Activated naive CD4-positive, alpha-beta T cell treated with anti-CD3 and anti-CD28 coated beads for 36 hours (primary cell): ENCODE results near the gene KIF25. TPM values are rescaled to one million over a fixed set of nuclear protein-coding genes. Genes with fewer than 3 reads are reported as not detected.

Source experiments
- CTCF ChIA-PET: fragments of 350-600 bp; sonication (Branson Sonifier 250); formaldehyde crosslinking; loops from one replicate; lab custom pipeline; 2021; ENCODE audit warnings: antibody characterized with exemption; lab: Charles Lee
- DNase-seq: peaks from one replicate; pipeline ENCODE4 v3.0.0-alpha.2; 2020
- H3K27ac Mint-ChIP-seq: one replicate; pipeline ENCODE4 v1.8.0; 2021; ENCODE audit warnings: mild to moderate bottlenecking, mixed read lengths
- H3K27me3 Mint-ChIP-seq: one replicate; pipeline ENCODE4 v1.8.0; 2021; ENCODE audit warnings: low read depth, mixed read lengths
- H3K36me3 Mint-ChIP-seq: one replicate; pipeline ENCODE4 v1.8.0; 2021; ENCODE audit warnings: low read depth, mixed read lengths
- H3K4me1 Mint-ChIP-seq: one replicate; pipeline ENCODE4 v1.8.0; 2021; ENCODE audit warnings: low read depth, mixed read lengths
- H3K4me3 Mint-ChIP-seq: one replicate; pipeline ENCODE4 v1.8.0; 2021; ENCODE audit warnings: mild to moderate bottlenecking, moderate library complexity, mixed read lengths
- H3K9me3 Mint-ChIP-seq: one replicate; pipeline ENCODE4 v1.8.0; 2021; ENCODE audit warnings: mixed read lengths
- intact Hi-C: fragments of 100-400 bp; cut with micrococcal nuclease; formaldehyde crosslinking; loops from one replicate; pipeline ENCODE4 v1.15.1; 2023
- total RNA-seq, 2 experiments: library from RNA; stranded (reverse); gene quantifications; one replicate each; pipeline ENCODE4 v1.2.3, GENCODE V29; 2021

Gene KIF25
- total RNA-seq, 2 experiments from 2014 or later, result not detected

DNA sequence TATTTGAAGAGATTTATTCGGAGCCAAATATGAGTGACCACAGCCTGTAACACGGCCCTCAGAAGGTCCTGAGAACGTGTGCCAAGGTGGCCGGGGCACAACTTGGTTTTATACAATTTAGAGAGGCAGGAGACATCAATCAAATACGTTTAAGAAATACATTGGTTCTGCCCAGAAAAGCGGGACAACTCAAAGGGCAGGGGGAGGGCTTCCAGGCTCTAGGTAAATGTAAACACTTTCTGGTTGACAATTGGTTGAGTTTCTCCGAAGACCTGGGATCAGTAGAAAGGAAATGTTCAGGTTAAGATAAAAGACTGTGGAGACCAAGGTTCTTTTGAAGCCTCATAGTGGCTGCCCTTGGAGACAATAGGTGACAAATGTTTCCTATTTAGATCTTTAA is 18.9 kb upstream of the KIF25 start:
- intact Hi-C loops, result no loop called here
- DNase-seq, result no peak
- H3K27ac Mint-ChIP-seq, result no peak overlapping the region
- H3K9me3 Mint-ChIP-seq, result no peaks in the 10 kb centered on the region
- CTCF ChIA-PET, result no interaction called here
- no peaks in the 10 kb centered on the region for H3K4me1 Mint-ChIP-seq
- no peak overlapping the region for H3K4me3 Mint-ChIP-seq
- peaks cover 6% of the 10 kb centered on the region for H3K27me3 Mint-ChIP-seq
- H3K36me3 Mint-ChIP-seq, result no peaks in the 10 kb centered on the region

DNA sequence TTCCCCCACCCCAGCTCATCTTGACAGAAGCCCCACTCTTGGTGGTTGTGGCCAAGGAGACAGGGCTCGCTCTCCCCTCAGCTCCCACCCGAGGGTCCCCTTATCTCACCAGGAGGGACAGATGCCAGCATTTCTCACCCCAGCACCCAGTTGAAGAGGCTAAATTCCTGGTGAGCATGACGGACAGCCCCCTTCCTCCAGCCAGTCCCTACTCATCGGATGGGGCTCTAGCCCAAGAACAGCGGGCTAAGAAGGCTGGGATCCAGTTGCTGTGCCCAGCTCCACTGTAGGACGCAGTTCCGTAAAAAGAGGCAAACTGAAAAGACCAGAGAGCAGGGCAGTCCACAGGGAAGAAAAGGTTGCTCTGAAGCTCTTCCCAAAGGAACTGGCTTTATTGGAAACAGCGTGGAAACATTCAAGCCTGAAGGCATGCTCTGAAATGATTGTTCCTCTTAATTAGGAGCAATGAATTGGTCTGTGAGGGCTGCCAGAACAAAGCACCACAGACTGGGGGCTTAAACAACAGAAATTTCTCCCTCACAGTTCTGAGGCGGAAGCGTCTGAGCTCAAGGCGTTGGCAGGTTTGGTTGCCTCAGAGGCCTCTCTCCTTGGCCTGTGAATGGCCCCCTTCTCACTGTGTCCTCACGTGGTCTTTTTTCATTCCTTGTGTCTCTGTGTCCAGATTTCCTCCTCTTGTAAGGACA is 17.9 kb upstream of the KIF25 start:
- Mint-ChIP-seq H3K4me3 (no peak overlapping the region), H3K36me3 (no peaks in the 10 kb centered on the region), H3K27ac (no peak overlapping the region), H3K27me3 (peaks cover 6% of the 10 kb centered on the region), H3K4me1 (no peaks in the 10 kb centered on the region), H3K9me3 (no peaks in the 10 kb centered on the region)
- CTCF ChIA-PET, result no interaction called here
- intact Hi-C loops, result no loop called here
- no peak for DNase-seq

DNA sequence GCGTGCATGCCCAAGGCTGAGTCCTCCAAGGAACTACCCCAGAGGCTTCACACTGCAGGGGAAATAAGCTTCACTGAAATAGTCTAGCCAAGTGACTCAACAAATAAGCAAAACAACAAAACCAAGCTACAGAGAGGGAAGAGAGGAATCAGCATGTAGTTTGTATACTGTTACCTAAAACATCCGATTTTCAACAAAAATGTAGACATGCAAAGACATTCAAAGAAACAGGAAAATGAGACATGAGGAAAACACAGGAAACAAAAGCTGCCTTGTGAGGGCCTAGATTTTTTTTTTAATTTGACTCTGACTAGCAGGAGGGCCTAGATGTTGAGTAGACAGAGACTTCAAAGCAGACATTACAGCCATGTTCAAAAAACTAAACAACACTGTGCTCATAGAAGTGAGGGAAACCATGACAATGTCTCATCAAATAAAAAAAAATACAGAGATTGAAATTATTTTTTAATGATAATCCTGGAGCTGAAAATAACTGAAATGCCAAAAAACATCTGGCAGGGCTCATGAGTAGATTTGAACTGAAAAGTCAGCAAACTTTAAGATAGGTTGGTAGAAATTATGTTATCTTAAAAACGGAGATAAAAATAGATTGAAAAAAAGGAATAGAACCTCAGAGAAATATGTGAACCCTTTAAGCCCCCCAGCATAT is 16.4 kb upstream of the KIF25 start:
- peaks cover 2% of the 10 kb centered on the region for H3K27me3 Mint-ChIP-seq
- H3K4me1 Mint-ChIP-seq, result no peaks in the 10 kb centered on the region
- H3K36me3 Mint-ChIP-seq, result no peaks in the 10 kb centered on the region
- no peak overlapping the region for H3K27ac Mint-ChIP-seq
- DNase-seq, result no peak
- intact Hi-C loops, result no loop called here
- no peak overlapping the region for H3K4me3 Mint-ChIP-seq
- CTCF ChIA-PET, result no interaction called here
- no peaks in the 10 kb centered on the region for H3K9me3 Mint-ChIP-seq

DNA sequence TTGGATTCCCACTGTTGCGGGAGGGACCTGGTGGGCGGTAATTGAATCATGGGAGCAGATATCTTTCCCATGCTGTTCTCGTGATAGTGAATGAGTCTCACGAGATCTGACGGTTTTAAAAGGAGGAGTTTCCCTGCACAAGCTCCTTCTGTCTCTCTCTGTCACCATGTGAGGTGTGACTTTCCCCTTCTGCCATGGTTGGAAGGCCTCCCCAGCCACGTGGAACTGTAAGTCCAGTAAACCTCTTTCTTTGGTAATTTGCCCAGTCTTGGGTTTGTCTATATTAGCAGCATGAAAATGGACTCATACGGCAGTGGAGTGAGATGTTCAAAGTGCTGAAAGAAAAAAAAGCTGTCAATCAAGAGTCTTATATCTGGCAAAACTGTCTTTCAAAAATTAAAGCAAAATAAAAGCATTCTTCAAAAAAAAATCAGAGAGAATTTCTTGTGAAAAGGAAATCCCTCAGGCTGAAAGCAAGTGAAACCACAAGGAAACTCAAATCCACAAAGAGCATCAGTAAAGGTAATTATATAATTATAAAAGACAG is 15.5 kb upstream of the KIF25 start:
- Mint-ChIP-seq H3K36me3 (no peaks in the 10 kb centered on the region), H3K4me1 (no peaks in the 10 kb centered on the region), H3K27me3 (peaks cover 2% of the 10 kb centered on the region), H3K9me3 (no peaks in the 10 kb centered on the region), H3K4me3 (no peak overlapping the region), H3K27ac (no peak overlapping the region)
- intact Hi-C loops, result no loop called here
- DNase-seq, result no peak
- CTCF ChIA-PET, result no interaction called here

DNA sequence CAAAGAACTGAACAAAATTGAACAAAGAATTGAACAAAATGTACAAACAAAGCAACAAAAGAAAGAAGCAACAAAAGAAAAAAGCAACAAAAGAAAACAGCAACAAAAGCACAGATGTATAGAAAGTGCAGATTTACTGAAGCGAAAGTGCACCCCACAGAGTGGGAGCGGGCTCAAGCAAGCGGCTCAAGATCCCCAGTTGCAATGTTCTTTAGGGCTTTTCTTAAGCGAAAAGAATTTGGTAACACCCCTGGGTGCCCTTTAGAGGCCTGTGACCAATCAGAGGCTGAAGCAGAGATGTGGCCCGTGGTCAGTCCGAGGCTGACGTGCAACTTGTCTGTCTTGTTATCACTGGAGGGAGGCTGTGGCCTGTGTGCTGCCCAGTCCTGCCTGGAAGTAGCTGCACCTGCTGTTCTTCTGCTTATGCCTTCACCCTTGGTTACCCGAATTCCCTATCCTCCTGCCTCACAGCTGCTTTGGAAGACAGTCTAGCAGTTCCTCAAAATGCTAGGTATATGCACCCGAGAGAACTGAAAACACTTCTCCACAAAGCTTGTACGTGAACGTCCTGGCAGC is 13.2 kb upstream of the KIF25 start:
- no peak for DNase-seq
- H3K36me3 Mint-ChIP-seq, result no peaks in the 10 kb centered on the region
- intact Hi-C loops, result no loop called here
- no peaks in the 10 kb centered on the region for H3K4me1 Mint-ChIP-seq
- no peak overlapping the region for H3K4me3 Mint-ChIP-seq
- H3K27ac Mint-ChIP-seq, result no peak overlapping the region
- CTCF ChIA-PET, result no interaction called here
- H3K9me3 Mint-ChIP-seq, result no peaks in the 10 kb centered on the region
- no peaks in the 10 kb centered on the region for H3K27me3 Mint-ChIP-seq

DNA sequence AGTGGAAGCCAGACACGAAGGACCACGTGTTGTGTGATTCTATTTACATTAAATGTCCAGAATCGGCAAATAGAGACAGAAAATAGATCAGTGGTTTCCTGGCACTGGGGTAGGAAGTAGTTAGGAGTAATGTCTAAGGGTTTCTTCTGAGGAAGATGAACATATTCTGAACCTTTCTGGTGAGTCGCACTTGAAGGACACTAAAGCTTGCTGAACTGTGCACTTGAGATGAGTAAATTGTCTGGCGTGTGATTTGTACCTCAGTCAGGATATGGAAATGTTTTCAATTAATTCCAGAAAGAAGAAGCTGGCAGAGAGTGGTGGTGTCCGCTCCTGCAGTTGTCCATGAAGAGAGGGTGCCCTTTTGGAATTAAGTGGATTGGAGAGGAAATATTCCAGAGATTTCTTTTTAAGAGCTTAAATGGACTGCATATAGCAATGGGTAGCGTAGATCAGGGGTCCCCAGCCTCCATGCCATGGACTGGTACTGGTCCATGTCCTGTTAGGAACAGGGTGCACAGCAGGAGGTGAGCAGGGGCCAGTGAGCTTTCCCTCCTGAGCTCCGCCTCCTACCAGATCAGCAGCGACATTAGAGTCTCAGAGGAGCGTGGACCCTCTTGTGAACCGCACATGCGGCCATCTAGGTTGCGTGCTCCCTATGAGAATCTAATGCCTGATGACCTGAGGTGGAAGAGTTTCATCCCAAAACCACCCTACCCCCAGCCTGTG is 12.4 kb upstream of the KIF25 start:
- intact Hi-C loops, result no loop called here
- Mint-ChIP-seq H3K9me3 (no peaks in the 10 kb centered on the region), H3K4me3 (no peak overlapping the region), H3K4me1 (no peaks in the 10 kb centered on the region), H3K27me3 (no peaks in the 10 kb centered on the region), H3K27ac (no peak overlapping the region), H3K36me3 (no peaks in the 10 kb centered on the region)
- no peak for DNase-seq
- CTCF ChIA-PET, result no interaction called here

DNA sequence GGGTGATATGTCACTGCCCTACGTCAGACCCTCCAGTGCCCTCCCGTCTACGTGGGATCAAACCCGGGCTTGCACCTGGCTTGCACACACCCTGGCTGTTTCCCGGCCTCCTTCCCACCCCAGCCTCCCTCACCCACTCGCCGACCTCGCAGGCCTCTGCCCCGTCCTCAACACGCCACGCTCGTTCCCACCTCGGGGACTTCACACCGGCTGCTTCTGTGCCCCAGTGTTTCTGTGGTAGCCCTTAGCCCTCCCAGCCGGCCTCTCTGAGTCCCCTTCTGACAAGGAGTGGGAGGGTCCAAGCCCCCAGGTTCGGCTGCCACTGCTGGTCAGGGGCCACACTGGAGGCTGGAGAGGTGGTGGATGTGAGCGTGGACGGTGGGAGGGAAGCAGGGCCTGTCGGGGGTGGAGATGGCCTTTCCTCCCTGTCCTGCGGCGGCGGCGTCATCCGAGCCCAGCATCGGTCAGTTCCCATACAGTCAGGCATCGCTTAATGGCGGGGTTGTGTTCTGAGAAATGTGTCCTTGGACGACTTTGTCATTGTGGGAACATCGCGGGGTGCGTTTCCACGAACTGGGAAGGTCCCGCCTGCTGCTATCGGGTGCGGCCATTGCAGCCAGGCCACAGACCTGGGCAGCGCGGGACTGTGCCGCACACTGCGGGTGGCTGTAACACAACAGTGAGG is 11.4 kb upstream of the KIF25 start:
- intact Hi-C loops, result no loop called here
- Mint-ChIP-seq H3K4me3 (no peak overlapping the region), H3K9me3 (no peaks in the 10 kb centered on the region), H3K4me1 (no peaks in the 10 kb centered on the region), H3K27ac (no peak overlapping the region), H3K36me3 (no peaks in the 10 kb centered on the region), H3K27me3 (no peaks in the 10 kb centered on the region)
- no peak for DNase-seq
- CTCF ChIA-PET, result no interaction called here

DNA sequence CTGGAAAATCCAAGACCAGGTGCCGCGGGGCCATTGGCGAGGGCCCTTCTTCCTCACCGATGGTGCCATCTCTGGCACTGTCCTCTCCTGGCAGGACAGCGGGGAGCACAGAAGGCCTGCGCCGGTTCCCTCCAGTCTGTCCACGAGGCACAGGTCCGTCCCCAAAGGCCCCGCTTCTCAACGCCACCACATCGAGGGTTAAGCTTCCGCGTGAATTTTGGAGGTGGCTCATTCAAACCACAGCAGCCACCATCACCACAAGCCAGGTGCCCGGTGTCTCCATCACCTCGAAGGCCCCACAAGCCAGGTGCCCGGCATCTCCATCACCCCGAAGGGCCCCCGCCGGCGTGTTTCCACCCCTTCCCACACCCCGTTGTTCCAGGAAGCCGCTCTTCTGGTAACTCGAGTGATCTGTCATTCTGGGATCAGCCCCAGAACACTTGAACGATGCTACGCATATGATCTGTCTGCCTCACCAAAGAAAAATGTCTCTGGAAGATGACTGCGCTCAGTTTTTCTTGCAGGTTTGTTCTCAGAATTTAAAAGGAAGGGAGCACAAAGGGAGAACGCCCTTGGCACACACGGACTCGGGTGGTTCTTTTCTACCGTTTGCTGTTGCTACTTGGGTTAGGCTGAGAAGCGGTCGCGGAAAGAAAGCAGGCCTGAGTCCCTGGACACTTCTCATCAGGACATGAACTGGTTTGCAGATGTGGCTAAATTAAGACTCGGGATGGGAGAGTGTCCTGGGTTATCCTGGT is 9.9 kb upstream of the KIF25 start:
- no peak for DNase-seq
- H3K27me3 Mint-ChIP-seq, result no peaks in the 10 kb centered on the region
- H3K36me3 Mint-ChIP-seq, result no peaks in the 10 kb centered on the region
- no peaks in the 10 kb centered on the region for H3K9me3 Mint-ChIP-seq
- no peak overlapping the region for H3K27ac Mint-ChIP-seq
- H3K4me1 Mint-ChIP-seq, result no peaks in the 10 kb centered on the region
- intact Hi-C loops, result no loop called here
- CTCF ChIA-PET, result no interaction called here
- no peak overlapping the region for H3K4me3 Mint-ChIP-seq

DNA sequence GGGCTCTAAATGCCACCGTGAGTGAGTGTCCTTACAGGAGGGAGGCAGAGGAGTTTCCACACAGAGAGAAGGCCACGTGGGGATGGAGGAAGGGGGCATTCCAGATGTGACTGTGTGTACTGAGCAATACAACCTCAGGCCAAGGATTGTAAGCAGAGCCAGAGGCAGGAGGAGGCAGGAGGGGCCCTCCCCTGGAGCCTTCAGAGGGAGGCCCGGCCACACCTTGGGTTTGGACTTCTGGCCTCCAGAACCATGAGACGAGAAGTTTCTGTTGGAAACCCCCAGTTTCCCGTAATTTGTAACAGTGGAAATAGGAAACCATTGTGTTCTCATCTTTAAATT is 9.3 kb upstream of the KIF25 start:
- no peaks in the 10 kb centered on the region for H3K36me3 Mint-ChIP-seq
- intact Hi-C loops, result no loop called here
- no peaks in the 10 kb centered on the region for H3K4me1 Mint-ChIP-seq
- H3K27ac Mint-ChIP-seq, result no peak overlapping the region
- H3K4me3 Mint-ChIP-seq, result no peak overlapping the region
- CTCF ChIA-PET, result no interaction called here
- no peak for DNase-seq
- no peaks in the 10 kb centered on the region for H3K9me3 Mint-ChIP-seq
- H3K27me3 Mint-ChIP-seq, result peaks cover 2% of the 10 kb centered on the region

DNA sequence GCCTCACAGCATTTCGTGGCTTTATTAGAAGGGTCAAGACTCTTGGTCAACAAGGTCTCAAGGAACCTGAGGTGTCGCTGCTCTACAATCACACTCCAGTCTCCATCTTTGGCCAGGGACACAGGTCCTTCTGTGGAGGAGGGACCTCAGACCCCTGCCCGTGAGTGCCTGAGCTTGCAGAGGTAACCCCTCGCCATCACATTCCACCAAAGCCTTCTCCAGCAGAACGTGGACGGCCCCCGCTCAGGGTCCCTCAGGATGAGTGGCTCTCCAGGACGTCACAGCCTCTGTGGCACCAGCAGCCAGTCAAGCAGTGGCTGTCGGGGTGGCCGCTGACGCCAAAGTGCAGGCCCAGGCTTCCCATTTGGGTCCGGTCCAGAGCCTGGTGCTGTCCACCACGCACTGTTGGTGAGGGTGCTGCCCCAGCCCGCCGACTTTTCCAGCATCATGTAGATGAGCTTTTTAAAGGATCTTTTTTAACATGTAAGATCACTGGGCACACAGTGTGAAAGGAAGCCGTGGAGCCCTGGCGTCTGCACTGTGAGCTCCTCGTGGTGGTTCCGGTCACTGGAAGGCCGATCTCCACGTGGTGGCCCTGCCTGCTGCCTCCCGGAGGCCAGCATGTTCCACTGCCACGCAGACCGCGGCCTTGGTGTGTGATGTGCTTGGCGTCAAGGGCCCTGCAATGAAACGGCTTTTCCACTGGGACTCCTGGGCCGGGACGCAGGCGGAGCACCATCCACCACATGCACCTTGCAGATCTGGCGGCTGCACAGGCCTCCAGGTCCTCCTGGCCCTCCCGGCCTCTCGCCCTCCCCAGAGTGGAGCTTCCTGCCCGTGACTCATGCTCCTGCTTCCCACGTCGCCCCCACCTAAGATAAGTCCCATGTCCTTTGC is 8.3 kb upstream of the KIF25 start:
- H3K27me3 Mint-ChIP-seq, result peaks cover 6% of the 10 kb centered on the region
- intact Hi-C loops, result no loop called here
- no peak overlapping the region for H3K27ac Mint-ChIP-seq
- H3K4me1 Mint-ChIP-seq, result no peaks in the 10 kb centered on the region
- no peak for DNase-seq
- no peaks in the 10 kb centered on the region for H3K36me3 Mint-ChIP-seq
- no peak overlapping the region for H3K4me3 Mint-ChIP-seq
- CTCF ChIA-PET, result no interaction called here
- H3K9me3 Mint-ChIP-seq, result no peaks in the 10 kb centered on the region
